GM19351 (cell line): ENCODE measurements around the gene RABGGTA.
"Not testable (repeated sequence)": the region's sequence is repeated elsewhere in the genome, so short reads cannot be mapped to it uniquely, and the experiment has no call there.

Experiments used
- ATAC-seq: cut with Tn5 transposase; IDR thresholded peaks from one replicate; pipeline ENCODE4 v1.9.1; 2021; ENCODE audit warnings: mild to moderate bottlenecking, moderate library complexity; ENCODE audit not compliant: unreplicated experiment

The RABGGTA gene

GRCh38 chr14:24222987-24223386 is 48.4 kb downstream of the RABGGTA start:
- not testable (repeated sequence) for ATAC-seq

GRCh38 chr14:24219521-24219920 is 51.9 kb downstream of the RABGGTA start:
- ATAC-seq, result no peak

GRCh38 chr14:24219080-24219479 is 52.3 kb downstream of the RABGGTA start:
- ATAC-seq, result no peak

GRCh38 chr14:24216876-24217275 is 54.5 kb downstream of the RABGGTA start:
- not testable (repeated sequence) for ATAC-seq

- no peak for ATAC-seq
Observed at GRCh38 chr14:24216345-24216699, 55.1 kb downstream of the RABGGTA start.
